ENCODE data around the gene RHD.
"Not testable (repeated sequence)": the region's sequence is repeated elsewhere in the genome, so short reads cannot be mapped to it uniquely, and the experiment has no call there.

DNA sequence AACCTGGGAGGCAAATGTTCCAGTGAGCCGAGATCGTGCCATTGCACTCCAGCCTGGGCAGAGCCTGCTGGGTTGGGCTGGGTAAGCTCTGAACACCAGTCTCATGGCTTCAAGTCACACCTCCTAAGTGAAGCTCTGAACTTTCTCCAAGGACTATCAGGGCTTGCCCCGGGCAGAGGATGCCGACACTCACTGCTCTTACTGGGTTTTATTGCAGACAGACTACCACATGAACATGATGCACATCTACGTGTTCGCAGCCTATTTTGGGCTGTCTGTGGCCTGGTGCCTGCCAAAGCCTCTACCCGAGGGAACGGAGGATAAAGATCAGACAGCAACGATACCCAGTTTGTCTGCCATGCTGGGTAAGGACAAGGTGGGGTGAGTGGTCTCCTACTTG lies 28.4 kb downstream of the RHD start:
- not testable (repeated sequence) for TF ChIP-seq ZNF217 (IDR thresholded peaks at IDR 0.05); CBFB (IDR thresholded peaks at IDR 0.05; ENCODE audit: low read depth); RAD21 (IDR thresholded peaks at IDR 0.05; ENCODE audit: insufficient read depth, low read depth, low read length); KDM1A (IDR thresholded peaks at IDR 0.05; ENCODE audit: borderline replicate concordance); CTCF (IDR thresholded peaks at IDR 0.05 in 2 of 3, conservative IDR thresholded peaks at IDR 0.05 in 1 of 3; ENCODE audit: control insufficient read depth in 2 of 3, extremely low read depth in 1 of 3, insufficient read depth in 1 of 3, low read depth in 3 of 3, low read length in 3 of 3); POLR2AphosphoS5 (IDR thresholded peaks at IDR 0.05; ENCODE audit: low read length); CHD2 (IDR thresholded peaks at IDR 0.05; ENCODE audit: borderline replicate concordance, low read depth, low read length); YY1 (IDR thresholded peaks at IDR 0.05; ENCODE audit: low read depth, low read length)
- TF ChIP-seq, protein P1, sequence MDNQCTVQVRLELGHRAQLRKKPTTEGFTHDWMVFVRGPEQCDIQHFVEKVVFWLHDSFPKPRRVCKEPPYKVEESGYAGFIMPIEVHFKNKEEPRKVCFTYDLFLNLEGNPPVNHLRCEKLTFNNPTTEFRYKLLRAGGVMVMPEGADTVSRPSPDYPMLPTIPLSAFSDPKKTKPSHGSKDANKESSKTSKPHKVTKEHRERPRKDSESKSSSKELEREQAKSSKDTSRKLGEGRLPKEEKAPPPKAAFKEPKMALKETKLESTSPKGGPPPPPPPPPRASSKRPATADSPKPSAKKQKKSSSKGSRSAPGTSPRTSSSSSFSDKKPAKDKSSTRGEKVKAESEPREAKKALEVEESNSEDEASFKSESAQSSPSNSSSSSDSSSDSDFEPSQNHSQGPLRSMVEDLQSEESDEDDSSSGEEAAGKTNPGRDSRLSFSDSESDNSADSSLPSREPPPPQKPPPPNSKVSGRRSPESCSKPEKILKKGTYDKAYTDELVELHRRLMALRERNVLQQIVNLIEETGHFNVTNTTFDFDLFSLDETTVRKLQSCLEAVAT (IDR thresholded peaks at IDR 0.05), result not testable (repeated sequence)
